Placental pericyte (primary cell): Measurements from ENCODE around the gene ERLIN1. TPM values are rescaled to one million over a fixed set of nuclear protein-coding genes. Genes with fewer than 3 reads are reported as not detected.

ENCODE experiments used
- total RNA-seq: library from RNA; depleted of rRNA; stranded (reverse); fragments of >200 nt; gene quantifications from 2 replicates; pipeline ENCODE4 v1.2.3, GENCODE V29; 2012

The ERLIN1 gene
- 22.8 and 42.7 TPM in 2 replicates for total RNA-seq

GRCh38 chr10:100185364-100186252 lies at the start of gene ERLIN1:
TSS of gene ERLIN1 (minus strand) at chr10:100186029. CDS start at chr10:100185626, 403 bp downstream.

Other genes with a start within 250 kb of the ERLIN1 start
- 26.3 and 93.5 TPM in 2 replicates for gene DNMBP, start 176.1 kb downstream of the ERLIN1 start, total RNA-seq
- gene CPN1, start 104.2 kb downstream of the ERLIN1 start, total RNA-seq = not detected in 2 replicates
- gene CHUK, start 43.6 kb upstream of the ERLIN1 start, total RNA-seq = 19.7 and 39.7 TPM in 2 replicates
- gene CWF19L1, start 81.6 kb upstream of the ERLIN1 start, total RNA-seq = 17.5 and 35.6 TPM in 2 replicates
- gene BLOC1S2, start 100.7 kb upstream of the ERLIN1 start, total RNA-seq = 36.1 and 49.2 TPM in 2 replicates
- not detected in 2 replicates for gene PKD2L1, start 144.2 kb upstream of the ERLIN1 start, total RNA-seq
- gene SCD, start 161.2 kb upstream of the ERLIN1 start, total RNA-seq = 200 and 1,148 TPM in 2 replicates